Fibroblast of lung (primary cell): Measurements from ENCODE around the gene CA14. TPM values are rescaled to one million over a fixed set of nuclear protein-coding genes. Genes with fewer than 3 reads are reported as not detected.

Source experiments
- DNase-seq, 2 donors: peaks; one replicate each; pipeline versions ENCODE4 v3.0.0 to v3.0.0-alpha.2; 2010; ENCODE audit warnings: low read depth in 2 of 2
- H2AFZ ChIP-seq: 2 replicates; pipeline ENCODE4 v1.5.1; 2012; ENCODE audit warnings: low read length, control low read depth, inconsistent platforms
- H3K27ac ChIP-seq: 2 replicates; pipeline ENCODE4 v1.5.1; 2011; ENCODE audit warnings: low read length, control low read depth; ENCODE audit not compliant: insufficient read depth
- H3K27me3 ChIP-seq: 2 replicates; pipeline ENCODE4 v1.5.1; 2011; ENCODE audit warnings: mild to moderate bottlenecking, low read length; ENCODE audit not compliant: control insufficient read depth, insufficient read depth
- H3K36me3 ChIP-seq: 2 replicates; pipeline ENCODE4 v1.5.1; 2011; ENCODE audit warnings: low read length; ENCODE audit not compliant: control insufficient read depth, insufficient read depth
- H3K4me1 ChIP-seq: 2 replicates; pipeline ENCODE4 v1.5.1; 2011; ENCODE audit warnings: low read length; ENCODE audit not compliant: control insufficient read depth, insufficient read depth; ENCODE audit errors: extremely low read depth
- H3K4me2 ChIP-seq: 2 replicates; pipeline ENCODE4 v1.5.1; 2011; ENCODE audit warnings: low read length, control low read depth; ENCODE audit not compliant: insufficient read depth; ENCODE audit errors: extremely low read depth
- H3K4me3 ChIP-seq, 4 experiments: fragments of 200-600 bp in 1 of 4; sonication (generic) in 1 of 4; replicated peaks in 1 of 4; 2 replicates each; pipeline ENCODE4 v1.5.1; 2011 to 2016; ENCODE audit warnings: low read length in 4 of 4, low read depth in 3 of 4, mild to moderate bottlenecking in 3 of 4, control low read depth in 2 of 4, inconsistent platforms in 1 of 4, mixed read lengths in 1 of 4; ENCODE audit not compliant: insufficient read depth in 1 of 4; ENCODE audit errors: control extremely low read depth in 1 of 4
- H3K79me2 ChIP-seq: 2 replicates; pipeline ENCODE4 v1.5.1; 2012; ENCODE audit warnings: mild to moderate bottlenecking, low read length, inconsistent platforms; ENCODE audit not compliant: control insufficient read depth, insufficient read depth
- H3K9ac ChIP-seq: 2 replicates; pipeline ENCODE4 v1.5.1; 2011; ENCODE audit warnings: mild to moderate bottlenecking, low read length, control low read depth; ENCODE audit not compliant: insufficient read depth
- H3K9me3 ChIP-seq: 2 replicates; pipeline ENCODE4 v1.5.1; 2012; ENCODE audit warnings: low read depth, low read length; ENCODE audit not compliant: control insufficient read depth, insufficient read depth
- H4K20me1 ChIP-seq: 2 replicates; pipeline ENCODE4 v1.5.1; 2011; ENCODE audit warnings: low read length; ENCODE audit not compliant: control insufficient read depth, insufficient read depth; ENCODE audit errors: extremely low read depth
- EZH2 ChIP-seq: IDR thresholded peaks from 2 replicates; pipeline ENCODE4 v1.5.1; 2012; ENCODE audit warnings: low read length, control low read depth, mild to moderate bottlenecking; ENCODE audit errors: missing control alignments
- polyA plus RNA-seq, 2 donors: library from polyadenylated mRNA; depleted of rRNA in 1 of 2; stranded (reverse) in 1 of 2; unstranded in 1 of 2; fragments of >200 nt; gene quantifications; 2 replicates each; pipeline ENCODE4 v1.2.1, GENCODE V29; 2011 to 2012; ENCODE audit warnings: missing spikeins in 1 of 2
- total RNA-seq: library from RNA; depleted of rRNA; stranded (reverse); fragments of >200 nt; gene quantifications from 2 replicates; pipeline ENCODE4 v1.2.1, GENCODE V29; 2014
- TF ChIP-seq, protein P1 (sequence below), 2 donors: IDR thresholded peaks in 1 of 2; conservative IDR thresholded peaks in 1 of 2; 1 replicate in 1 of 2; 2 replicates in 1 of 2; pipeline ENCODE4 v1.5.1; 2011 to 2012; ENCODE audit warnings: low read length in 2 of 2, control low read depth in 1 of 2, inconsistent platforms in 1 of 2, low read depth in 1 of 2, mild to moderate bottlenecking in 1 of 2

Gene CA14
- total and polyA plus RNA-seq, 2 donors (not counting 1 experiment from before 2014, with no cell fraction given), result 0.08 TPM; not detected in 1

DNA sequence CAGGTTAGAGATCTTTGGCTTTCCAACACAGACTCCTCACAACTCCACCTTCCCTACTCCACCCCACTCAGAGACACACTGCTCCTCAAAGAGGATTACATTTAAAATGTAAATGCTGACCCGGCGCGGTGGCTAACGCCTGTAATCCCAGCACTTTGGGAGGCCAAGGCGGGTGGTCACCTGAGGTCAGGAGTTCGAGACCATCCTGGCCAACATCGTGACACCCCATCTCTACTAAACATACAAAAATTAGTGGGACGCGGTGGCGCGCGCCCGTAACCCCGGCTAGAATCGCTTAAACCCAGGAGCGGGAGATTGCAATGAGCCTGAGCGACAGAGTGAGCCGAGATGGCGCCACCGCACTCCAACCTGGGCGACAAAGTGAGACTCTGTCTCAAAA is 19.8 kb upstream of the CA14 start:
- H3K36me3 ChIP-seq, result no peaks in the 10 kb centered on the region
- H3K4me2 ChIP-seq, result no peak overlapping the region
- H3K9me3 ChIP-seq, result no peaks in the 10 kb centered on the region
- H3K4me3 ChIP-seq, result no peak overlapping the region
- no peak overlapping the region for H2AFZ ChIP-seq
- no peaks in the 10 kb centered on the region for H4K20me1 ChIP-seq
- H3K9ac ChIP-seq, result no peak overlapping the region
- DNase-seq, result no peak
- H3K4me1 ChIP-seq, result peaks cover 2% of the 10 kb centered on the region
- H3K79me2 ChIP-seq, result peaks cover 29% of the 10 kb centered on the region
- TF ChIP-seq EZH2, result no peak
- TF ChIP-seq, protein P1, sequence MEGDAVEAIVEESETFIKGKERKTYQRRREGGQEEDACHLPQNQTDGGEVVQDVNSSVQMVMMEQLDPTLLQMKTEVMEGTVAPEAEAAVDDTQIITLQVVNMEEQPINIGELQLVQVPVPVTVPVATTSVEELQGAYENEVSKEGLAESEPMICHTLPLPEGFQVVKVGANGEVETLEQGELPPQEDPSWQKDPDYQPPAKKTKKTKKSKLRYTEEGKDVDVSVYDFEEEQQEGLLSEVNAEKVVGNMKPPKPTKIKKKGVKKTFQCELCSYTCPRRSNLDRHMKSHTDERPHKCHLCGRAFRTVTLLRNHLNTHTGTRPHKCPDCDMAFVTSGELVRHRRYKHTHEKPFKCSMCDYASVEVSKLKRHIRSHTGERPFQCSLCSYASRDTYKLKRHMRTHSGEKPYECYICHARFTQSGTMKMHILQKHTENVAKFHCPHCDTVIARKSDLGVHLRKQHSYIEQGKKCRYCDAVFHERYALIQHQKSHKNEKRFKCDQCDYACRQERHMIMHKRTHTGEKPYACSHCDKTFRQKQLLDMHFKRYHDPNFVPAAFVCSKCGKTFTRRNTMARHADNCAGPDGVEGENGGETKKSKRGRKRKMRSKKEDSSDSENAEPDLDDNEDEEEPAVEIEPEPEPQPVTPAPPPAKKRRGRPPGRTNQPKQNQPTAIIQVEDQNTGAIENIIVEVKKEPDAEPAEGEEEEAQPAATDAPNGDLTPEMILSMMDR (conservative IDR thresholded peaks at IDR 0.05 in 1 of 2, IDR thresholded peaks at IDR 0.05 in 1 of 2; ENCODE audit: low read depth in 1 of 2, low read length in 2 of 2), result no peak
- H3K27me3 ChIP-seq, result no peaks in the 10 kb centered on the region
- H3K27ac ChIP-seq, result no peak overlapping the region

DNA sequence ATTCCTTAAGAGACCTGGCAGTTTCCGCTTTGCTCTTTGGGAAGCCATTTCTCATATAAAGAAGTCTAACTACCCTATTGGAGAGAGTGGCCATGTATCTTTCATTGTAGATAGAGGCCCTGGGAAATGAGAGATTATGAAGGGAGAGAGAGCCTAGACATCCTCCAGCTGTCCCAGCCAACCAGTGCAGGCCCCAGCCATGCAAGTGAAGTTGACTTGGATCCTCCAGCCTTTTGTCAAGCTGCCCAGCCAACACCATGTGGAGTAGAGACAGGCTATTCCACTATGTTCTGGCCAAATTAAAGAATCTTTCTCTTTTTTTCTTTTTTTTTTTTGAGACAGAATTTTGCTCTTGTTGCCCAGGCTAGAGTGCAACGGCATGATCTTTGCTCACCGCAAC is 14.6 kb upstream of the CA14 start:
- no peaks in the 10 kb centered on the region for H3K9me3 ChIP-seq
- no peaks in the 10 kb centered on the region for H4K20me1 ChIP-seq
- no peak for DNase-seq
- no peak overlapping the region for H3K4me3 ChIP-seq
- H2AFZ ChIP-seq, result no peak overlapping the region
- H3K27ac ChIP-seq, result no peak overlapping the region
- no peaks in the 10 kb centered on the region for H3K27me3 ChIP-seq
- H3K36me3 ChIP-seq, result no peaks in the 10 kb centered on the region
- H3K4me2 ChIP-seq, result no peak overlapping the region
- no peaks in the 10 kb centered on the region for H3K79me2 ChIP-seq
- no peaks in the 10 kb centered on the region for H3K4me1 ChIP-seq
- TF ChIP-seq EZH2, result no peak
- TF ChIP-seq, protein P1 (conservative IDR thresholded peaks at IDR 0.05 in 1 of 2, IDR thresholded peaks at IDR 0.05 in 1 of 2; ENCODE audit: low read depth in 1 of 2, low read length in 2 of 2), result no peak
- H3K9ac ChIP-seq, result no peak overlapping the region

DNA sequence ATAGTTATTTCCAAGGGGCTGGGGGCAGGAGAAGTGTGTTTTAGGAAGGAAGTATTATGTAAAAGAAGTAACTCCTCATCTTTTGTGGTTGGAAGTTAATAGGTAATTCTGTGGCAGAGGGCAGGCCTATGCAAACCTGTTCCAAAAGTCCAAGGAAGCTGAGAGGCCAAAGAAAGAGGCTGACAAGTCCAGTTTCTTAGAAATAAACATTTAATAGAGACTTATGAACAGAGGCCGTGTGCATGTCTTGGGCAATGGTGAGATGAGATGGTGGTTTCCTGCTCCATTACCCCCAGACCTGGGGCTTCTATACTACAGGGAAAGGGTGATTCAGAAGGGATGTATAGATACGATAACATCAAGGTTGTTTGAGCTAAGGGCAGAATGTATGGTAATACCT is 7.6 kb upstream of the CA14 start:
- no peaks in the 10 kb centered on the region for H3K27me3 ChIP-seq
- no peak overlapping the region for H2AFZ ChIP-seq
- H3K27ac ChIP-seq, result no peak overlapping the region
- no peaks in the 10 kb centered on the region for H3K36me3 ChIP-seq
- no peaks in the 10 kb centered on the region for H4K20me1 ChIP-seq
- no peak overlapping the region for H3K4me2 ChIP-seq
- H3K9ac ChIP-seq, result no peak overlapping the region
- no peaks in the 10 kb centered on the region for H3K79me2 ChIP-seq
- H3K4me1 ChIP-seq, result no peaks in the 10 kb centered on the region
- no peak overlapping the region for H3K4me3 ChIP-seq
- TF ChIP-seq, protein P1 (conservative IDR thresholded peaks at IDR 0.05 in 1 of 2, IDR thresholded peaks at IDR 0.05 in 1 of 2; ENCODE audit: low read depth in 1 of 2, low read length in 2 of 2), result no peak
- no peak for TF ChIP-seq EZH2
- H3K9me3 ChIP-seq, result no peaks in the 10 kb centered on the region
- DNase-seq, result no peak
